NT2/D1 (cell line): ENCODE measurements around the gene HMGN1.

Source experiments
- SUZ12 ChIP-seq: IDR thresholded peaks from 2 replicates; pipeline ENCODE4 v1.6.1; 2011; ENCODE audit not compliant: insufficient read length, insufficient read depth; ENCODE audit errors: extremely low read depth
- ZNF274 ChIP-seq: IDR thresholded peaks from 2 replicates; pipeline ENCODE4 v1.6.1; 2011; ENCODE audit warnings: mild to moderate bottlenecking, low read depth, low read length

GRCh38 chr21:39319251-39319756 is 29.6 kb downstream of the HMGN1 start:
- TF ChIP-seq SUZ12 (no peak), ZNF274 (no peak)
